ENCODE data around the gene SLC7A6OS.

The SLC7A6OS gene

GRCh38 chr16:68300734-68301459 lies 9.8 kb downstream of the SLC7A6OS start:
- no peak overlapping the region for H3K4me3 ChIP-seq (replicated peaks; ENCODE audit: low read depth, low read length)
- TF ChIP-seq, protein P1, sequence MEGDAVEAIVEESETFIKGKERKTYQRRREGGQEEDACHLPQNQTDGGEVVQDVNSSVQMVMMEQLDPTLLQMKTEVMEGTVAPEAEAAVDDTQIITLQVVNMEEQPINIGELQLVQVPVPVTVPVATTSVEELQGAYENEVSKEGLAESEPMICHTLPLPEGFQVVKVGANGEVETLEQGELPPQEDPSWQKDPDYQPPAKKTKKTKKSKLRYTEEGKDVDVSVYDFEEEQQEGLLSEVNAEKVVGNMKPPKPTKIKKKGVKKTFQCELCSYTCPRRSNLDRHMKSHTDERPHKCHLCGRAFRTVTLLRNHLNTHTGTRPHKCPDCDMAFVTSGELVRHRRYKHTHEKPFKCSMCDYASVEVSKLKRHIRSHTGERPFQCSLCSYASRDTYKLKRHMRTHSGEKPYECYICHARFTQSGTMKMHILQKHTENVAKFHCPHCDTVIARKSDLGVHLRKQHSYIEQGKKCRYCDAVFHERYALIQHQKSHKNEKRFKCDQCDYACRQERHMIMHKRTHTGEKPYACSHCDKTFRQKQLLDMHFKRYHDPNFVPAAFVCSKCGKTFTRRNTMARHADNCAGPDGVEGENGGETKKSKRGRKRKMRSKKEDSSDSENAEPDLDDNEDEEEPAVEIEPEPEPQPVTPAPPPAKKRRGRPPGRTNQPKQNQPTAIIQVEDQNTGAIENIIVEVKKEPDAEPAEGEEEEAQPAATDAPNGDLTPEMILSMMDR (IDR thresholded peaks at IDR 0.05; ENCODE audit: insufficient read depth, low read length, poor library complexity, severe bottlenecking) = no peak
- H3K36me3 ChIP-seq (ENCODE audit: control insufficient read depth, insufficient read depth, low read length) = peaks cover 44% of the 10 kb centered on the region

GRCh38 chr16:68299571-68300453 lies 10.9 kb downstream of the SLC7A6OS start:
- Histone ChIP-seq H3K27me3 (replicated peaks; ENCODE audit: control insufficient read depth, insufficient read depth, low read length) (no peaks in the 10 kb centered on the region), H3K36me3 (ENCODE audit: control insufficient read depth, insufficient read depth, low read length) (peaks cover 47% of the 10 kb centered on the region), H3K4me3 (replicated peaks; ENCODE audit: low read depth, low read length) (no peak overlapping the region)
- DNase-seq (ENCODE audit: extremely low read depth, insufficient read length) = no peak
- TF ChIP-seq, protein P1 (IDR thresholded peaks at IDR 0.05; ENCODE audit: insufficient read depth, low read length, poor library complexity, severe bottlenecking) = no peak

More at GRCh38 chr16:68300734-68301459, 9.8 kb downstream of the SLC7A6OS start:
- no peaks in the 10 kb centered on the region for H3K27me3 ChIP-seq (replicated peaks; ENCODE audit: control insufficient read depth, insufficient read depth, low read length)
- no peak for DNase-seq (ENCODE audit: extremely low read depth, insufficient read length)

DNA sequence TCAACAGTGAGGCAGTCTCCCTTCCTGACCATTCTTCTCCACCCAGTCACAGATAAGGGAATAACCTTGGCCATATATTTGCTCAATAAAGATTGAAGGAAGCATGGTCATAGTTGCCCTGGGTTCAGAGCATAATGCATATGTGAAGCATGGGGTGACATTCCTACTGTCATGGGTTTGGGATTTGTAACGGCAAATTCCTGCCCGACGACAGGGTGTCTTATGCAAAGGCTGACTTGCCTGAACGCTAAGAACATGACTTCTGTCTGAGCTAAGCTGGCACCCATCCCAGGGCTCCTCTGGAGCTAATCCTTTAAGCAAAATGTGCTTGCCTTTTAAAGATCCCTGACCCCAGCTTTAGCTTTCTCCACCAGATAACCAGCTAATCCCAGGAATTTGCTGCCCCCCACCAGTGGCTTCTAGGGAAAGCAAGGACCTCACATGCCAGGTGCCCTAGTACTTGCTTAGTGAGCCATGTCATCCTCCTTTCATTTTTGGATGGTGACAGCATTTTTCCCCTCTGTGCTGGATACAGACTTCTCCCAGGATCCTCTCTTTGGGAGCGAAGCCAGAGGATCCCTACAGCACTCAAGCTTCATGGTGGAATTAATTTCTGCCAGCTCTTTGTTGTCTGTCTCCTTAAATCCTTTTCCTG lies 11.7 kb downstream of the SLC7A6OS start:
- TF ChIP-seq, protein P1 (IDR thresholded peaks at IDR 0.05; ENCODE audit: insufficient read depth, low read length, poor library complexity, severe bottlenecking) = no peak
- Histone ChIP-seq H3K4me3 (replicated peaks; ENCODE audit: low read depth, low read length) (no peak overlapping the region), H3K36me3 (ENCODE audit: control insufficient read depth, insufficient read depth, low read length) (peaks cover 50% of the 10 kb centered on the region), H3K27me3 (replicated peaks; ENCODE audit: control insufficient read depth, insufficient read depth, low read length) (no peaks in the 10 kb centered on the region)
- no peak for DNase-seq (ENCODE audit: extremely low read depth, insufficient read length)

- DNase-seq (ENCODE audit: extremely low read depth, insufficient read length) = no peak
- Histone ChIP-seq H3K36me3 (ENCODE audit: control insufficient read depth, insufficient read depth, low read length) (peaks cover 52% of the 10 kb centered on the region), H3K4me3 (replicated peaks; ENCODE audit: low read depth, low read length) (no peak overlapping the region), H3K27me3 (replicated peaks; ENCODE audit: control insufficient read depth, insufficient read depth, low read length) (no peaks in the 10 kb centered on the region)
- TF ChIP-seq, protein P1 (IDR thresholded peaks at IDR 0.05; ENCODE audit: insufficient read depth, low read length, poor library complexity, severe bottlenecking) = no peak
These were observed 12.4 kb downstream of the SLC7A6OS start for GRCh38 chr16:68298312-68298711.

- Histone ChIP-seq H3K27me3 (replicated peaks; ENCODE audit: control insufficient read depth, insufficient read depth, low read length) (no peaks in the 10 kb centered on the region), H3K4me3 (replicated peaks; ENCODE audit: low read depth, low read length) (no peak overlapping the region), H3K36me3 (ENCODE audit: control insufficient read depth, insufficient read depth, low read length) (peaks cover 53% of the 10 kb centered on the region)
- TF ChIP-seq, protein P1 (IDR thresholded peaks at IDR 0.05; ENCODE audit: insufficient read depth, low read length, poor library complexity, severe bottlenecking) = no peak
- DNase-seq (ENCODE audit: extremely low read depth, insufficient read length) = no peak
These were observed 12.8 kb downstream of the SLC7A6OS start for GRCh38 chr16:68297908-68298307.
